Heart left ventricle (tissue), 13 donors: ENCODE data around the gene LAMC1.

Source experiments
- POLR2A ChIP-seq, 2 donors: fragments of 450-650 bp; IDR thresholded peaks; one replicate each; pipeline ENCODE4 v1.6.1; 2017; ENCODE audit warnings: antibody characterized with exemption in 2 of 2, mild to moderate bottlenecking in 2 of 2, moderate library complexity in 2 of 2
- TF ChIP-seq, protein P1 (sequence below), 12 donors: fragments of 200-600 bp; sonication (generic) in 4 of 12; IDR thresholded peaks; one replicate each; pipeline versions ENCODE4 v1.5.0 to v1.8.0; 2018 to 2022; ENCODE audit warnings: antibody characterized with exemption in 12 of 12, mild to moderate bottlenecking in 5 of 12
- donor health status: ischemic (EF 13 %, LVEDD 7.1; RV severe dilation, severe dysfunction).
- donor health status: DM: no; HTN: yes; CAD: no.
- donor health status: DM: no; HTN: no; CAD: no.
- donor health status: ischemic (EF 25% LVEDD 6.9; RV normal size, moderate dysfunction).
- donor health status: ischemic (EF 25% LVEDD 5.7; RV mildly dilated, moderate dysfunction).
- donor health status: ischemic (EF 35%, LVEDD 5.7; RV mildly dilated, moderate dysfunction).
- donor health status: nonischemic (EF 11% LVEDD 7.7; RV severe dilation, severe dysfunction).
- donor health status: DM: yes; HTN: yes; CAD: no.
- donor health status: PGD.
- donor health status: ischemic (EF 29% LVEDD 5.4; RV normal size, mild dysfunction).
- donor health status: nonischemic (EF 23%, LVEDD 6.1; RV moderate dilation, normal function).

DNA sequence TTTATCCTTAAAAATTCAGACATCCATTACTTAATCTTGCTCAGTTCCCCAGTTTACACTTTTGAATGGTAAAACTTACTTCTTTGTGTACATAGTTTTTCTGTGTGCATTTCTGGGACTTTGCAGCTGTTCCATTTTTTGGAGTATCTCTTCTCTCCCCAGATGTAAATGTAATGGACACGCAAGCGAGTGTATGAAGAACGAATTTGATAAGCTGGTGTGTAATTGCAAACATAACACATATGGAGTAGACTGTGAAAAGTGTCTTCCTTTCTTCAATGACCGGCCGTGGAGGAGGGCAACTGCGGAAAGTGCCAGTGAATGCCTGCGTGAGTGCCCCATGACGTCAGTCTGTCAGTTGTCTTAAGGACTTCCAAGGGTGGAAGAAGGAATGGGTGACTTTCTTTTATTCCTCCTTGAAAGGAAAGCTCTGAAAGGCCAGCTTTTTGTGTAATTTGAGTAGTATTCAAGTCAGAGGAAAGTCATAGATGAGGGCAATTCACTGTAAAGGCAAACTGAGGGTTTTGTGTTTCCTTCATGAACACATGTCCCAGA lies 87.2 kb downstream of the LAMC1 start:
- TF ChIP-seq POLR2A (IDR thresholded peaks at IDR 0.05) = no peak
- TF ChIP-seq, protein P1, sequence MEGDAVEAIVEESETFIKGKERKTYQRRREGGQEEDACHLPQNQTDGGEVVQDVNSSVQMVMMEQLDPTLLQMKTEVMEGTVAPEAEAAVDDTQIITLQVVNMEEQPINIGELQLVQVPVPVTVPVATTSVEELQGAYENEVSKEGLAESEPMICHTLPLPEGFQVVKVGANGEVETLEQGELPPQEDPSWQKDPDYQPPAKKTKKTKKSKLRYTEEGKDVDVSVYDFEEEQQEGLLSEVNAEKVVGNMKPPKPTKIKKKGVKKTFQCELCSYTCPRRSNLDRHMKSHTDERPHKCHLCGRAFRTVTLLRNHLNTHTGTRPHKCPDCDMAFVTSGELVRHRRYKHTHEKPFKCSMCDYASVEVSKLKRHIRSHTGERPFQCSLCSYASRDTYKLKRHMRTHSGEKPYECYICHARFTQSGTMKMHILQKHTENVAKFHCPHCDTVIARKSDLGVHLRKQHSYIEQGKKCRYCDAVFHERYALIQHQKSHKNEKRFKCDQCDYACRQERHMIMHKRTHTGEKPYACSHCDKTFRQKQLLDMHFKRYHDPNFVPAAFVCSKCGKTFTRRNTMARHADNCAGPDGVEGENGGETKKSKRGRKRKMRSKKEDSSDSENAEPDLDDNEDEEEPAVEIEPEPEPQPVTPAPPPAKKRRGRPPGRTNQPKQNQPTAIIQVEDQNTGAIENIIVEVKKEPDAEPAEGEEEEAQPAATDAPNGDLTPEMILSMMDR (IDR thresholded peaks at IDR 0.05) = no peak
